Loucy (cell line): ENCODE measurements around the gene GSAP.

ENCODE experiments used
- H2AFZ ChIP-seq: fragments of 200-600 bp; sonication (generic); 2 replicates; pipeline ENCODE4 v1.6.0; 2016; ENCODE audit warnings: antibody characterized with exemption, mild to moderate bottlenecking, low read length, moderate library complexity
- H3F3A ChIP-seq: fragments of 200-600 bp; 2 replicates; pipeline ENCODE4 v1.6.0; 2016; ENCODE audit warnings: antibody characterized with exemption, low read depth, mild to moderate bottlenecking
- H3K27me3 ChIP-seq: fragments of 200-600 bp; sonication (generic); 2 replicates; pipeline ENCODE4 v1.6.1; 2014; ENCODE audit warnings: low read length, mild to moderate bottlenecking; ENCODE audit not compliant: insufficient read depth, poor library complexity, severe bottlenecking
- H3K36me3 ChIP-seq: fragments of 200-600 bp; sonication (generic); 2 replicates; pipeline ENCODE4 v1.6.1; 2016; ENCODE audit warnings: low read length; ENCODE audit not compliant: insufficient read depth
- H3K4me1 ChIP-seq: fragments of 200-600 bp; sonication (generic); 2 replicates; pipeline ENCODE4 v1.5.1; 2014; ENCODE audit warnings: low read length, mild to moderate bottlenecking; ENCODE audit not compliant: insufficient read depth, poor library complexity, severe bottlenecking
- H3K4me2 ChIP-seq: fragments of 200-600 bp; sonication (generic); 2 replicates; pipeline ENCODE4 v1.6.0; 2014; ENCODE audit warnings: antibody characterized with exemption, low read length, low read depth, mild to moderate bottlenecking; ENCODE audit not compliant: poor library complexity, severe bottlenecking
- H3K4me3 ChIP-seq: fragments of 200-600 bp; sonication (generic); 2 replicates; pipeline ENCODE4 v1.5.1; 2014; ENCODE audit warnings: low read length, mild to moderate bottlenecking, mixed read lengths; ENCODE audit not compliant: poor library complexity, severe bottlenecking
- H3K79me2 ChIP-seq: fragments of 200-600 bp; sonication (generic); 2 replicates; pipeline ENCODE4 v1.6.1; 2014; ENCODE audit warnings: low read length; ENCODE audit not compliant: insufficient read depth
- H3K9ac ChIP-seq: fragments of 200-600 bp; sonication (generic); 2 replicates; pipeline ENCODE4 v1.6.0; 2014; ENCODE audit warnings: mild to moderate bottlenecking, low read depth, low read length, moderate library complexity; ENCODE audit not compliant: poor library complexity, severe bottlenecking
- H3K9me2 ChIP-seq: fragments of 200-600 bp; sonication (generic); replicated peaks from 2 replicates; pipeline ENCODE4 v1.6.1; 2016; ENCODE audit warnings: low read depth, low read length, mixed read lengths
- H3K9me3 ChIP-seq: fragments of 200-600 bp; sonication (generic); 2 replicates; pipeline ENCODE4 v1.6.1; 2014; ENCODE audit warnings: mild to moderate bottlenecking, antibody characterized with exemption, low read length, low read depth; ENCODE audit not compliant: insufficient read depth
- H4K20me1 ChIP-seq: fragments of 200-600 bp; sonication (generic); 2 replicates; pipeline ENCODE4 v1.6.0; 2014; ENCODE audit warnings: antibody characterized with exemption, low read length, mild to moderate bottlenecking; ENCODE audit not compliant: insufficient read depth, poor library complexity, severe bottlenecking
- EZH2phosphoT487 ChIP-seq: fragments of 200-600 bp; IDR thresholded peaks from 2 replicates; pipeline ENCODE4 v1.6.1; 2018; ENCODE audit warnings: antibody characterized with exemption, mild to moderate bottlenecking, moderate library complexity, borderline replicate concordance
- TF ChIP-seq, protein P1 (sequence below): fragments of 200-600 bp; sonication (generic); conservative IDR thresholded peaks from 2 replicates; pipeline ENCODE4 v1.5.1; 2014; ENCODE audit warnings: mild to moderate bottlenecking, antibody characterized with exemption, low read length

The GSAP gene

DNA sequence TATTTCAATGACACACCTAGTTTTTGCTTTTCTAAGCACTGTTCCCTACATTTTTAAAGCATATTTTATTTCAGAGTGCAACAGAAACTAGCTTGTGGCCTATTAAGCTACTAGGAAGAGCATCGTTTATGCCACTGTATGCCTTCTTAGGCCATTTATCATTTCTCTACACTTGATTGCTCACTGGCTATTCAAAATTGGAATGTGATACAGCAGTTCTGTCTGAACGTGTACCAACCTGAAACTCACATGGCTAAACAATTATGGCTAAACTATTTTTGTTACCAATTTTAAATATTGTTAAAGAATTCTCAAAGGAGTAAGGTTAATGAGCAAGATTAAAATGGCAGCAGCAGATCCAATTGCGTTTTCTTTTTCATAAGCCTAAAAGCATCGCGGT lies 105.2 kb downstream of the GSAP start:
- Histone ChIP-seq H3K36me3 (no peaks in the 10 kb centered on the region), H3K4me3 (no peak overlapping the region), H3K27me3 (no peaks in the 10 kb centered on the region), H3K4me1 (no peaks in the 10 kb centered on the region), H3K9me3 (no peaks in the 10 kb centered on the region), H3K4me2 (no peak overlapping the region), H3K9me2 (no peaks in the 10 kb centered on the region), H3K9ac (no peak overlapping the region), H4K20me1 (no peaks in the 10 kb centered on the region), H3F3A (no peaks in the 10 kb centered on the region), H2AFZ (no peak overlapping the region), H3K79me2 (no peaks in the 10 kb centered on the region)
- TF ChIP-seq, protein P1, sequence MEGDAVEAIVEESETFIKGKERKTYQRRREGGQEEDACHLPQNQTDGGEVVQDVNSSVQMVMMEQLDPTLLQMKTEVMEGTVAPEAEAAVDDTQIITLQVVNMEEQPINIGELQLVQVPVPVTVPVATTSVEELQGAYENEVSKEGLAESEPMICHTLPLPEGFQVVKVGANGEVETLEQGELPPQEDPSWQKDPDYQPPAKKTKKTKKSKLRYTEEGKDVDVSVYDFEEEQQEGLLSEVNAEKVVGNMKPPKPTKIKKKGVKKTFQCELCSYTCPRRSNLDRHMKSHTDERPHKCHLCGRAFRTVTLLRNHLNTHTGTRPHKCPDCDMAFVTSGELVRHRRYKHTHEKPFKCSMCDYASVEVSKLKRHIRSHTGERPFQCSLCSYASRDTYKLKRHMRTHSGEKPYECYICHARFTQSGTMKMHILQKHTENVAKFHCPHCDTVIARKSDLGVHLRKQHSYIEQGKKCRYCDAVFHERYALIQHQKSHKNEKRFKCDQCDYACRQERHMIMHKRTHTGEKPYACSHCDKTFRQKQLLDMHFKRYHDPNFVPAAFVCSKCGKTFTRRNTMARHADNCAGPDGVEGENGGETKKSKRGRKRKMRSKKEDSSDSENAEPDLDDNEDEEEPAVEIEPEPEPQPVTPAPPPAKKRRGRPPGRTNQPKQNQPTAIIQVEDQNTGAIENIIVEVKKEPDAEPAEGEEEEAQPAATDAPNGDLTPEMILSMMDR: no peak
- no peak for TF ChIP-seq EZH2phosphoT487

DNA sequence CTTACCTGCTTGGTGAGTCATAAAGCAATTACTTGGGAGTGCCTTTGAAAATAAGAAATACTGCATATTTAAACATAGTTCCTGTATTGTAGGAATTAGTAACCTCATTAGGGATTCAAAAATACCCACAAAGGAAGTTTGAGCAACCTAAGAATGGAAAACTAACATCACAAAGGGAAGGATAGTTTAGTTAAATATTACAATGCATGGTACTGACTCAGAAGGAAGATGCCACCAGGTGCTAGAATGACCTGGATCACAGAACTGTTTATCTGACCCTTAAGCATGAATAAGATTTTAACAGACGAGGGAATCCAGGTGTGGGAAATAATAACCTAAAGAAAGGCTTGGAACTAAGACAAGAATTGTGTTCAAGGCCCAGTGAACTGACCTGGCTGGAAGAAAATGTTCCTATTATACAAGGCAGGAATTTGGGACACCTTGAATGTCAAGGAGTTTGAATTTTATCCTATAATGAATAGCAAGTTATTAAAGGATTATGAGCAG lies 106.4 kb downstream of the GSAP start:
- Histone ChIP-seq H3K4me1 (no peaks in the 10 kb centered on the region), H4K20me1 (no peaks in the 10 kb centered on the region), H3K4me2 (no peak overlapping the region), H2AFZ (no peak overlapping the region), H3K27me3 (no peaks in the 10 kb centered on the region), H3K4me3 (no peak overlapping the region), H3K79me2 (no peaks in the 10 kb centered on the region), H3F3A (no peaks in the 10 kb centered on the region), H3K9ac (no peak overlapping the region), H3K36me3 (no peaks in the 10 kb centered on the region), H3K9me2 (no peaks in the 10 kb centered on the region), H3K9me3 (no peaks in the 10 kb centered on the region)
- TF ChIP-seq EZH2phosphoT487: no peak
- TF ChIP-seq, protein P1: no peak

DNA sequence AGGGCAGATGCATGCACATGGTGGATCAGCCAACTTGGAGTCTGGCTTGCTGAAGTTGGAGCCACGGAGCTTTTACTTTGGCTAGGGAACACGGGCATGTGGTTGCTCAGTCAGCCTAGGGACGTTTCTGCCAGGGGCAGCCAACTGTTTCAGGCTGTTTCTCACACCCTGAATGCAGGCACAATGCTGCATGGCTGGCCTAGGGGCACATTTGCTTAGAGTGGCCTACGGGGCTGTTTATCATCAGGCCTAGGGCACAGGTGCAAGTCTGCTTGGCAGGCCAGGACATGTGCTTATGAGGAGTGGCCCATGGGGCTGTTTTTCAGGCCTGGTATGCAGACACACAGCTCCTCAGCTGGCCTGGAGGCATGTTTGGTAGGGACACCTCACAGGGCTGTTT lies 107.4 kb downstream of the GSAP start:
- Histone ChIP-seq H3K9ac (no peak overlapping the region), H3K4me2 (no peak overlapping the region), H3K9me2 (no peaks in the 10 kb centered on the region), H3K79me2 (no peaks in the 10 kb centered on the region), H3K4me1 (no peaks in the 10 kb centered on the region), H3K9me3 (no peaks in the 10 kb centered on the region), H2AFZ (no peak overlapping the region), H3K36me3 (no peaks in the 10 kb centered on the region), H4K20me1 (no peaks in the 10 kb centered on the region), H3K4me3 (no peak overlapping the region), H3F3A (no peaks in the 10 kb centered on the region), H3K27me3 (no peaks in the 10 kb centered on the region)
- TF ChIP-seq, protein P1: no peak
- no peak for TF ChIP-seq EZH2phosphoT487
